Right lobe of liver (tissue), 6 donors: ENCODE measurements around the gene ARHGEF10L. TPM values are rescaled to one million over a fixed set of nuclear protein-coding genes. Genes with fewer than 3 reads are reported as not detected.

Experiments
- ATAC-seq, 4 donors: fragments of 200-7000 bp; cut with Tn5 transposase; one replicate each; pipeline ENCODE4 v1.9.1; 2020; ENCODE audit warnings: mild to moderate bottlenecking in 4 of 4, moderate library complexity in 4 of 4
- DNase-seq, 3 donors: peaks; one replicate each; pipeline ENCODE4 v3.0.0-alpha.2; 2020
- H3K27ac ChIP-seq, 3 donors: fragments of 200-600 bp; one replicate each; pipeline ENCODE4 v1.8.0; 2022
- H3K27me3 ChIP-seq, 2 donors: fragments of 200-600 bp; one replicate each; pipeline ENCODE4 v1.8.0; 2022
- H3K36me3 ChIP-seq, 4 donors: fragments of 200-600 bp; sonication (generic) in 1 of 4; one replicate each; pipeline versions ENCODE4 v1.5.1 to v1.8.0; 2017 to 2022; ENCODE audit warnings: control low read depth in 1 of 4
- H3K4me1 ChIP-seq, 4 donors: fragments of 200-600 bp; sonication (generic) in 1 of 4; one replicate each; pipeline versions ENCODE4 v1.5.1 to v1.8.0; 2017 to 2022; ENCODE audit warnings: control low read depth in 1 of 4
- H3K4me3 ChIP-seq, 3 donors: fragments of 200-600 bp; one replicate each; pipeline ENCODE4 v1.8.0; 2022
- H3K9me3 ChIP-seq, 4 donors: fragments of 200-600 bp; sonication (generic) in 1 of 4; one replicate each; pipeline versions ENCODE4 v1.5.1 to v1.8.0; 2017 to 2022; ENCODE audit warnings: control low read depth in 1 of 4
- POLR2A ChIP-seq: fragments of 450-650 bp; IDR thresholded peaks from one replicate; pipeline ENCODE4 v1.6.1; 2017; ENCODE audit warnings: antibody characterized with exemption, mild to moderate bottlenecking
- WGBS: methylation state at CpG from one replicate; pipeline ENCODE4 v1.1.6; 2018; ENCODE audit warnings: low coverage, low lambda C conversion rate; ENCODE audit not compliant: insufficient coverage; ENCODE audit errors: missing lambda C conversion rate; 5-methylcytosine and 5-hydroxymethylcytosine counted together
- intact Hi-C, 2 donors: fragments of 100-400 bp; cut with DNase I; formaldehyde crosslinking; loops; one replicate each; pipeline versions ENCODE4 v1.11.2 to v1.14.1; 2022
- total RNA-seq, 6 experiments: library from RNA; depleted of rRNA in 2 of 6; stranded (reverse); fragments of >200 nt in 2 of 6; fragmentation: NEBNext Ultra II Directional in 3 of 6; extraction: Animal tissue kit (Norgen Biotek cat#: 25700) in 3 of 6; gene quantifications; one replicate each; pipeline versions ENCODE4 v1.1.0 to v1.2.4, GENCODE V29; 2016 to 2023
- TF ChIP-seq, protein P1 (sequence below), 4 donors: fragments of 200-600 bp in 3 of 4; fragments of 450-650 bp in 1 of 4; IDR thresholded peaks; one replicate each; pipeline versions ENCODE4 v1.5.1 to v1.8.0; 2016 to 2022; ENCODE audit warnings: antibody characterized with exemption in 4 of 4, mild to moderate bottlenecking in 2 of 4
- donor health status: DM: no; HTN: yes; CAD: no.
- donor health status: DM: no; HTN: no; CAD: no.
- donor health status: DM: no; HTN: no; CAD: no.
- donor health status: DM: no; HTN: yes; CAD: no.
- donor health status: DM: no; HTN: yes; CAD: no.

ARHGEF10L gene
- total RNA-seq, 6 experiments from 2014 or later, result 59.7 to 124 (median 87.4) TPM

DNA sequence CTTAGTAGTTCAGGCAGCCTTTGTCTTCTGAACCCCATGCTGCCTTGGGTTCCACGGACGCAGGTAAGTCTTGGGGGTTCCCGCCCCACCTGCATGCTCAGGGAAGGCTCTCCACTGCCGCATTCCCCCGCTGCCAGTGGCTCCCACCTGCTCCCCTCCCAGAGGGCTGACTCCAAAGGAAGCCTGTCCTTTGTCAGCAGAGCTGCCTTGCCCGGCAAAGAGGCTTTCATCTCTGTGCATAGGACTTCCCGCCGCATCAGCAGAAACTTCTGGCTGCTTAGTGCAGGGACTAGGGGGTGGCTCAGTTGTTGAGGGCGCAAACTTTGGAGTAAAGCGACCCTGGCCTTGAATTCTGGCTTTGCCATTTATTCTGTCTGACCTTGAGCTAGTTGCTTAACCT is 190.4 kb downstream of the ARHGEF10L start:
- no peak overlapping the region for H3K4me3 ChIP-seq
- H3K9me3 ChIP-seq, result no peaks in the 10 kb centered on the region
- DNase-seq, result no peak
- WGBS, result 73% methylated on average over 5 of the region's 10 CpGs
- H3K27ac ChIP-seq, result no peak overlapping the region
- no peaks in the 10 kb centered on the region for H3K27me3 ChIP-seq
- H3K4me1 ChIP-seq, result no peaks in the 10 kb centered on the region
- no peak for TF ChIP-seq POLR2A
- TF ChIP-seq, protein P1, sequence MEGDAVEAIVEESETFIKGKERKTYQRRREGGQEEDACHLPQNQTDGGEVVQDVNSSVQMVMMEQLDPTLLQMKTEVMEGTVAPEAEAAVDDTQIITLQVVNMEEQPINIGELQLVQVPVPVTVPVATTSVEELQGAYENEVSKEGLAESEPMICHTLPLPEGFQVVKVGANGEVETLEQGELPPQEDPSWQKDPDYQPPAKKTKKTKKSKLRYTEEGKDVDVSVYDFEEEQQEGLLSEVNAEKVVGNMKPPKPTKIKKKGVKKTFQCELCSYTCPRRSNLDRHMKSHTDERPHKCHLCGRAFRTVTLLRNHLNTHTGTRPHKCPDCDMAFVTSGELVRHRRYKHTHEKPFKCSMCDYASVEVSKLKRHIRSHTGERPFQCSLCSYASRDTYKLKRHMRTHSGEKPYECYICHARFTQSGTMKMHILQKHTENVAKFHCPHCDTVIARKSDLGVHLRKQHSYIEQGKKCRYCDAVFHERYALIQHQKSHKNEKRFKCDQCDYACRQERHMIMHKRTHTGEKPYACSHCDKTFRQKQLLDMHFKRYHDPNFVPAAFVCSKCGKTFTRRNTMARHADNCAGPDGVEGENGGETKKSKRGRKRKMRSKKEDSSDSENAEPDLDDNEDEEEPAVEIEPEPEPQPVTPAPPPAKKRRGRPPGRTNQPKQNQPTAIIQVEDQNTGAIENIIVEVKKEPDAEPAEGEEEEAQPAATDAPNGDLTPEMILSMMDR (IDR thresholded peaks at IDR 0.05), result no peak
- ATAC-seq, result no peak
- no peaks in the 10 kb centered on the region for H3K36me3 ChIP-seq
- intact Hi-C loops, result no loop called here

DNA sequence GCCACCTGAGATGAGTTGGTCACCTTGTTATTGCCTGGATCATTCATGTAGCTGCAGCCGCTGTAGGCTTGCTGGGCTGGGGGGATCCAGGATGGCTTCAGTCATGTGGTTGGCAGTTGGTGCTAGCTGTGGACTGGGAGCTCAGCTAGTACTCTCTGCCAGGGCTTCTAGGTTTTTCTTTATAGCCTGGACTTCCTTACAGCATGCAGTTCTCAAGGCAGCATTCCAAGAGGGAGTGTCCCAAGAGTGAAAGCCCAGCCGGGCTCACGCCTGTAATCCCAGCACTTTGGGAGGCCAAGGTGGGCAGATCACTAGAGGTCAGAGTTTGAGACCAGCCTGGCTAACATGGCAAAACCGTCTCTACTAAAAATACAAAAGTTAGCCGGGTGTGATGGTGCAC is 192.0 kb downstream of the ARHGEF10L start:
- 73% methylated on average over 4 of the region's 5 CpGs for WGBS
- Histone ChIP-seq H3K27me3 (no peaks in the 10 kb centered on the region), H3K4me3 (no peak overlapping the region), H3K36me3 (no peaks in the 10 kb centered on the region), H3K9me3 (no peaks in the 10 kb centered on the region), H3K4me1 (no peaks in the 10 kb centered on the region), H3K27ac (no peak overlapping the region)
- DNase-seq (no peak), ATAC-seq (no peak)
- TF ChIP-seq, protein P1 (IDR thresholded peaks at IDR 0.05), result no peak
- TF ChIP-seq POLR2A, result no peak
- intact Hi-C loops, result no loop called here

DNA sequence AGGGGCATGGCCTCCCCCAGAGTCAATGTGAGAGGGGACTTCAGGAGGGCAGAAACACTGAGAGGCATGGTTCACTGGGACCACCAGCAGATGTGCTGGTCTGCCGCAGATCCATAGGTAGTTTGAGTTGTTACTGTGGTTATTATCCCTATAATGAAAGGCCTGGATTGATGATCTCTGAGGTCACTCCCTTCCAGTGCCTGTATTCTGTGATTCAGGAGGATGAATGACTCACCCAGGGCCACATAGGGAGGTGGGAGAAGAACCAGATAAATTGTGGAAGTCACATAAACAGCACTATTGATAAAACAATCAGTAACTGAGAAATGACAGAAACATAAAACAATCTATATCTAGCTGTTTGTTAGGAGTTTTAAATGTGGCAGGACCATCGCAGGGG is 193.0 kb downstream of the ARHGEF10L start:
- Histone ChIP-seq H3K4me3 (no peak overlapping the region), H3K27me3 (no peaks in the 10 kb centered on the region), H3K27ac (no peak overlapping the region), H3K36me3 (no peaks in the 10 kb centered on the region), H3K4me1 (no peaks in the 10 kb centered on the region), H3K9me3 (no peaks in the 10 kb centered on the region)
- TF ChIP-seq, protein P1 (IDR thresholded peaks at IDR 0.05), result no peak
- no peak for TF ChIP-seq POLR2A
- DNase-seq (no peak), ATAC-seq (no peak)
- 92% methylated on average over 2 of the region's 2 CpGs for WGBS
- intact Hi-C loops, result no loop called here

DNA sequence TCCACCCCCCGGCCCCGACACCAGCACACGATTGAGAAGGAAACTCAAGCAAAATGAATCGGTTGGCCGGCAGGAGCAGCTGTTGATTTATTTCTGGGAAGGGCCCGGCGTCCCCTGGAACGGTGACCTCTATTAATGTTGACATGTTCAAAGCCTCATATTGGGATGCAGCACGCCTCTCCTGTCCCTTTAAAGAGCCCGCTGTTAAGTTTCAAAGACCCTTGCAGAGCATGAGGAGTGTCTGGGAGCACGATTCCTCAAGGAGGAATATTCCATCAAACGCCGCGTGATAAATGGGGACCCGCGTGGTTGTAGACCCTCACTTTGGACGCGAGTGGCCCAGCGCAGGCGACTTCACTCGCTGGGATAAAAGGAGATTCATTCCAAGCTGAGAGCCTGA is 194.2 kb downstream of the ARHGEF10L start:
- WGBS, result 66% methylated on average over 17 of the region's 21 CpGs
- intact Hi-C loops, result no loop called here
- Histone ChIP-seq H3K4me3 (no peak overlapping the region), H3K27ac (no peak overlapping the region), H3K9me3 (no peaks in the 10 kb centered on the region), H3K4me1 (no peaks in the 10 kb centered on the region), H3K27me3 (no peaks in the 10 kb centered on the region), H3K36me3 (no peaks in the 10 kb centered on the region)
- TF ChIP-seq, protein P1 (IDR thresholded peaks at IDR 0.05), result no peak
- no peak for TF ChIP-seq POLR2A
- ATAC-seq, result no peak
- no peak for DNase-seq

DNA sequence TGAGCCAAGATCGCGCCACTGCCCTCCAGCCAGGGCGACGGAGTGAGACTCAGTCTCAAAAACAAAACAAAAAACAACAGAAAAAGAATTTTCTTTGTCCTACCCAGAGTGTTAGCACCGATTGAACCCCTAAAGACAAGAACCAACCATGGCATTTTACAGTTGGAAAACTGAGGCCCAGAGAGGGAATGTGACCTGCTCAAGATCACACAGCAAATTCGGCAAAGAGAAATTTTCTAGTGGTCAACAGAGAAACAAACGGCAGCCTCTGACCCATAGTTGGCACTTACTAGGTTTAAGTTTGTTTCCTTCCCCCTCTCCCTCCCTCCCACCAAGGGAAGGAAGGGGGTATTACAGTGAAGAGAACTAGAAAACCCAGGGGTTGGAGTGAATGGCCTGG is 195.1 kb downstream of the ARHGEF10L start:
- Histone ChIP-seq H3K27me3 (no peaks in the 10 kb centered on the region), H3K36me3 (no peaks in the 10 kb centered on the region), H3K27ac (no peak overlapping the region), H3K4me1 (no peaks in the 10 kb centered on the region), H3K4me3 (no peak overlapping the region), H3K9me3 (no peaks in the 10 kb centered on the region)
- no peak for TF ChIP-seq POLR2A
- TF ChIP-seq, protein P1 (IDR thresholded peaks at IDR 0.05), result no peak
- intact Hi-C loops, result no loop called here
- no peak for DNase-seq
- 79% methylated on average over 7 of the region's 7 CpGs for WGBS
- no peak for ATAC-seq
